Activated B cell treated with CpG ODN at 0.5 μM for 24 hours (primary cell): Measurements from ENCODE around the gene PRAC1. TPM values are rescaled to one million over a fixed set of nuclear protein-coding genes. Genes with fewer than 3 reads are reported as not detected.

Experiments used
- ATAC-seq: fragments of 200-7000 bp; cut with Tn5 transposase; one replicate; pipeline ENCODE4 v1.10.0; 2021; ENCODE audit warnings: low read depth, mild to moderate bottlenecking, moderate library complexity
- CTCF ChIA-PET: fragments of 350-600 bp; sonication (Branson Sonifier 250); formaldehyde crosslinking; loops from one replicate; lab custom pipeline; 2021; ENCODE audit warnings: antibody characterized with exemption; lab: Charles Lee
- POLR2A ChIA-PET: fragments of 350-600 bp; sonication (Branson Sonifier 250); formaldehyde crosslinking; loops from one replicate; lab custom pipeline; 2021; ENCODE audit warnings: antibody characterized with exemption; lab: Charles Lee
- DNase-seq: peaks from one replicate; pipeline ENCODE4 v3.0.0; 2022
- H3K27ac Mint-ChIP-seq: one replicate; pipeline ENCODE4 v1.8.0; 2020; ENCODE audit warnings: mixed read lengths
- H3K27me3 Mint-ChIP-seq: one replicate; pipeline ENCODE4 v1.8.0; 2021; ENCODE audit warnings: mixed read lengths
- H3K36me3 Mint-ChIP-seq: one replicate; pipeline ENCODE4 v1.8.0; 2021; ENCODE audit warnings: low read depth, mixed read lengths
- H3K4me1 Mint-ChIP-seq: one replicate; pipeline ENCODE4 v1.8.0; 2021; ENCODE audit warnings: mixed read lengths
- H3K4me3 Mint-ChIP-seq: one replicate; pipeline ENCODE4 v1.8.0; 2020; ENCODE audit warnings: mild to moderate bottlenecking, mixed read lengths
- H3K9me3 Mint-ChIP-seq: one replicate; pipeline ENCODE4 v1.8.0; 2020; ENCODE audit warnings: mixed read lengths
- CTCF ChIP-seq: fragments of 200-600 bp; IDR thresholded peaks from one replicate; pipeline ENCODE4 v1.8.0; 2022; ENCODE audit warnings: antibody characterized with exemption, mild to moderate bottlenecking
- intact Hi-C: fragments of 100-400 bp; cut with micrococcal nuclease; formaldehyde crosslinking; loops from one replicate; pipeline ENCODE4 v1.15.1; 2024
- total RNA-seq: library from RNA; stranded (reverse); gene quantifications from 2 replicates; pipeline ENCODE4 v1.2.3, GENCODE V29; 2022

The PRAC1 gene
- total RNA-seq, 1 donor from 2014 or later: not detected

DNA sequence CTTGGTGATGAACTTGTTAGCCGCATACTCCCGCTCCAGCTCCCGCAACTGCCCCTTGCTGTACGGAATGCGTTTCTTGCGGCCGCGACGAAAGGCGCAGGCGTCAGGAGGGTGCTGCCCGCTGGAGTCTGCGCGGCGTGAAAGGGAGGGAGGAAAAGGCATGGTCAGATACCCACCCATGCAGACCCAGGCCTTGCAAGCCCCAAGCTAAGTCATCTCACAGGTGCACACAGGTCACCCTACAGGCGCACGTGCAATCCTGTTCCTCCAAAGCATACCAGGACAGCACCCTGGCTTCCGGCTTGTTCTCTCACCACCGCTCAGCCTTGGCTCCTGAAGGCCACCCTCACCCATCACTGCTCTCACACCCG lies 4.6 kb upstream of the PRAC1 start:
- ChIA-PET POLR2A (no interaction called here), CTCF (no interaction called here)
- DNase-seq (no peak), ATAC-seq (no peak)
- Mint-ChIP-seq H3K4me3 (no peak overlapping the region), H3K4me1 (peaks cover 37% of the 10 kb centered on the region), H3K27me3 (peaks cover 83% of the 10 kb centered on the region), H3K36me3 (no peaks in the 10 kb centered on the region), H3K9me3 (no peaks in the 10 kb centered on the region), H3K27ac (no peak overlapping the region)
- intact Hi-C loops: no loop called here
- no peak for TF ChIP-seq CTCF

GRCh38 chr17:48726114-48726915 lies 4.0 kb upstream of the PRAC1 start:
- Mint-ChIP-seq H3K9me3 (no peaks in the 10 kb centered on the region), H3K36me3 (no peaks in the 10 kb centered on the region), H3K27me3 (peaks cover 79% of the 10 kb centered on the region), H3K4me1 (peaks cover 37% of the 10 kb centered on the region), H3K27ac (no peak overlapping the region), H3K4me3 (no peak overlapping the region)
- intact Hi-C loops: no loop called here
- POLR2A ChIA-PET: no interaction called here
- CTCF ChIA-PET: interaction anchor here (3.7 kb wide), 1 partner anchor 153 kb away, joined by 16 read pairs; no protein-coding TSS in a partner anchor
- no peak for ATAC-seq
- no peak for DNase-seq
- TF ChIP-seq CTCF: no peak

DNA sequence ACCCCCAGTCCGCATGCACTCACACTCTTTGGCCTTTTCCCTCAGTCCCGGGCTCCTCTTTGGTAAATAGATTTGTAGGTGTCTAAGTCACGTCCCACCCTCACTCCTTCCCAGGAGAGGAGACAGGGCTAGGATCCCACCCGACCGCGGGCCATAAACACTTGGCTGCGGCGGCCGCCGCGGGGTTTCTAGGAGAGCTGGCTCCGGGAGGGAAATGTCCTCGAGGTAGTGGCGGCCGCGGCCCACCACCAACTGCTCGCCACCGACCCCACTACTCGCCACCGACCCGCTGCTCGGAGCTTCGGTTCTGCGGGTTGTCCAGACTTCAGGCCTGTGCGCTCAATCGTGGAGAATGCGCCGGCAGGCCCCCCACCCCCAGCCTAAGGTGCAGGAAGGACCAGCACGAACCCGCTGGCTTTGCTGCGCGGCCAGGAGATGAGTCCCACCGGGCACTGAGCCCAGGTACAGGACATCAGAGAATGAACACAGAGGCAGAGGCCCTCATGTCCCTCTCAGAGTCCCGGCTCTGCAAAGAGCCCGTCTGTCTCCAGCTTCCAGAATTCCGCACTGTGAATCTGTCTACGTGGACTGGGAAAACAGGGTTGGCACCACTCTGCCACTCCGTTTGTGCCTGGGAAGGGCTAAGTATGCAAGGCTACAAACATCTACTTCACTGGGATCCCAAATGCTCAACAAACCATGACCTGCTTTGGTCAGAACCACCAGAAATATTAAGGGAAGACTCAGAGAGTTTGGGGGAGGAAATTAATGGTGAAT lies 3.2 kb upstream of the PRAC1 start:
- CTCF ChIA-PET: interaction anchor here (0.6 to 3.7 kb wide), 6 partner anchors 13 to 154 kb away, joined by 3 to 16 read pairs (median 4); no protein-coding TSS in a partner anchor
- TF ChIP-seq CTCF: no peak
- ATAC-seq (no peak), DNase-seq (no peak)
- Mint-ChIP-seq H3K27ac (no peak overlapping the region), H3K4me1 (peaks cover 37% of the 10 kb centered on the region), H3K27me3 (peaks cover 81% of the 10 kb centered on the region), H3K9me3 (peaks cover 2% of the 10 kb centered on the region), H3K4me3 (peak overlapping the region; percentile 28), H3K36me3 (peaks cover 1% of the 10 kb centered on the region)
- POLR2A ChIA-PET: no interaction called here
- intact Hi-C loops: loop anchor here (2.0 kb wide), 2 partner anchors 21 to 65 kb away; no protein-coding TSS in a partner anchor

DNA sequence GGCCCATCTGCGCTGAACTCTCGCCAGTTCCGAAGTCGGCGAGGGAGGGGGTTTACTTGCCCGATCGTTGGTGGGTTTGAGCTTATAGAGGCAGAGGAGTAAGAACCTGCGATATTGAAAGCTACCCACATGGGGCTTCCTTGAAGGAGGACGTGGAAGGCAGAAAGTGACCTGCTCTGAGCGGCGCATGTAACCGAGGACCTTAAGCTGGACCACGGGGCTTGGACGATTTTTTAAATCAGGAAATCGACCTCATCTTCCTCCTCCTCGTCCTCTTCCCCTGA lies 2.6 kb upstream of the PRAC1 start:
- ChIA-PET POLR2A (interaction anchor here (0.6 kb wide), 1 partner anchor 354 kb away, joined by 3 read pairs; no protein-coding TSS in a partner anchor), CTCF (interaction anchor here (0.6 to 3.7 kb wide), 7 partner anchors 13 to 154 kb away, joined by 3 to 16 read pairs (median 3); no protein-coding TSS in a partner anchor)
- peaks cover 81% of the 10 kb centered on the region for H3K27me3 Mint-ChIP-seq
- DNase-seq: peak; percentile 20
- no peak for TF ChIP-seq CTCF
- no peak overlapping the region for H3K27ac Mint-ChIP-seq
- peaks cover 5% of the 10 kb centered on the region for H3K9me3 Mint-ChIP-seq
- peaks cover 39% of the 10 kb centered on the region for H3K4me1 Mint-ChIP-seq
- H3K36me3 Mint-ChIP-seq: peaks cover 1% of the 10 kb centered on the region
- intact Hi-C loops: loop anchor here (2.0 kb wide), 2 partner anchors 22 to 66 kb away; no protein-coding TSS in a partner anchor
- ATAC-seq: no peak
- H3K4me3 Mint-ChIP-seq: peak overlapping the region; percentile 28
